ENCODE data around the gene ST6GALNAC1.

The ST6GALNAC1 gene

DNA sequence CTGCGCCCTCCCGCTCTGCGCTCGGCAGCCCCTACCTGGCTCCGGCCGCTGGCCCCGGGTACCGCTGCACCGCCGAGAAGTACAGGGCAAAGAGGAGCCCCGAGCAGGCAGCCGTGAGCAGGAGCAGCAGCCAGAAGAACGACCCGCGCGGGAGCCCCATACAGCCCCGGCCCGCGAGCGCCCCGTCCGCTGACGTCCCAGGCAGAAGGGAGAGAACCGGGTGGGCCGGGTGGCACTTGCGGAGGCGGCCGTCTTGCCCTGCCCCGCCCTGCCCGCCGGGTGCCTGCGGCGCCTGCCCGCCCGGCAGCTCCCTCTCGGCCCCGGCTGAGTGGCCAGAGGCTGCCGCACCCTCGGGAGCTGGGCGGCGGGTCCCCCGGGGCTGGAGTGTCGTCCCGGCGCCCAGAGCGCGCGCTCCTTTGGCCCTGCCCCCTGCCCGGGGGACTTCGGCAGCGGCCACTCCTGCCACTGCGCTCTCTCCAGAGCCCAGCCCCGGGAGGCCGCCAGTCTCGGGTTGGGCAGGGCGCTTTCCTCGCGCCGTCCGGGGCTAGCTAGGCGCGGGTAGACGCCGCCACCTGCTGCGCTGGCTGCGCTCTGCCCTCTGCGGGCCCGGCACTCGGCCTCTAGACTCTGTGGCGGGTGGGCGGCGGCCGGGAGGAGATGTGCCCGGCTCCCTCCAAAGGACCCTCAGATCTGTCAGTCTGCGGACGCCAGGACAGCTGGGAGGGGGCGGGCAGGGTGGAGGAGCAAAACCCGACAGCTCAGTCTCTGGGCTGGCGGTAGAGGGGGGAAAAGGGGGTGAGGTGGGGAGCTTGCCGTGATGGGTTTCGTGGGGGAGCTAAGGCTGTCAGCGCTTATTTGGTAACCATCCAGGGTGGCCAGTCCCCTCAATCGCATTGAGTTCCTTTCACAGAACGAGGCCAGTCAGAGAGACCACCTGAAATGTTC lies 57.6 kb downstream of the ST6GALNAC1 start, which contains the start of gene ST6GALNAC2:
Gene ST6GALNAC2 (minus strand): TSS at position 212 of the 945 bp plus-strand sequence. CDS start 52 bp downstream, at position 160.
- peaks cover 82% of the 10 kb centered on the region for H3K27me3 ChIP-seq
- no peaks in the 10 kb centered on the region for H3K36me3 ChIP-seq
- H3K4me2 ChIP-seq: peak within 1 kb of the TSS; percentile 97
- H3K9ac ChIP-seq: peak within 1 kb of the TSS; percentile 53
- no peak for TF ChIP-seq Cebpa-rat (IDR thresholded peaks at IDR 0.05)
- H3K9me3 ChIP-seq: no peaks in the 10 kb centered on the region
- peaks cover 31% of the 10 kb centered on the region for H4K20me1 ChIP-seq
- H3K4me1 ChIP-seq: peaks cover 41% of the 10 kb centered on the region
- H3K4me3 ChIP-seq: peak within 1 kb of the TSS; percentile 70
- H3K27ac ChIP-seq: no peak within 1 kb of the TSS

DNA sequence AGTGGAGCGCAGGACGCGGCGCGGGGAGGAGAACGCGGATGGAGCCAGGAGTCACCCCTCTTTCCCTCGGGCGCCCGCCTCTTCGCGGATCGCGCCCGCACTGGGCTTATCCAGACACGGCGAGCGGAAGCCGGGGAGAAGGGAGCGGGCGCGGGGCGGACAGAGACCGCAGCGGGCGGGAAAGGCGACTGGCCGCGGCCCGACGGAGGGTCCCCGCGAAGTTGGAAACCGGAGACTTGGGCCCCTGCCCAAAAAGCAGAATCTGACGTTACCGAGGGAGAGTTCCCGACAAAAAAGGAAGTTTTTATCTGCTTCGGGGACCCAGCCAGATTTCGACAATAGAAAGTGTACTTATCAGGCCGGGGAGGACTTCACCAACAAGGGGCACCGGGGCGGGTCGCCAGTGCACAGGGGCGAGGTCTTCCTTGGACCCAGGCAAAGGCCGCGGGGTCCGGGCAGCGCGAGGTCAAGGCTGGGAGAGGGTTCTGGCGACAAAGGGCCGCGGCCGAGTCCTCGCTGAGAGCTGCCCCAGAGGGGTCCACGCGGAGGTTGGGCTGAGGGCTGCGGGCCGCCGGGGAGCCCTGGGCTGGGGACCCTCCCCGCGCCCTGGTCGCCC lies 58.4 kb downstream of the ST6GALNAC1 start:
- Histone ChIP-seq H3K4me2 (peak overlapping the region; percentile 97), H3K9ac (peak overlapping the region; percentile 53), H3K4me3 (peak overlapping the region; percentile 70), H4K20me1 (peaks cover 31% of the 10 kb centered on the region), H3K27me3 (peaks cover 82% of the 10 kb centered on the region), H3K27ac (no peak overlapping the region), H3K36me3 (no peaks in the 10 kb centered on the region), H3K9me3 (no peaks in the 10 kb centered on the region), H3K4me1 (peaks cover 39% of the 10 kb centered on the region)
- no peak for TF ChIP-seq Cebpa-rat (IDR thresholded peaks at IDR 0.05)

DNA sequence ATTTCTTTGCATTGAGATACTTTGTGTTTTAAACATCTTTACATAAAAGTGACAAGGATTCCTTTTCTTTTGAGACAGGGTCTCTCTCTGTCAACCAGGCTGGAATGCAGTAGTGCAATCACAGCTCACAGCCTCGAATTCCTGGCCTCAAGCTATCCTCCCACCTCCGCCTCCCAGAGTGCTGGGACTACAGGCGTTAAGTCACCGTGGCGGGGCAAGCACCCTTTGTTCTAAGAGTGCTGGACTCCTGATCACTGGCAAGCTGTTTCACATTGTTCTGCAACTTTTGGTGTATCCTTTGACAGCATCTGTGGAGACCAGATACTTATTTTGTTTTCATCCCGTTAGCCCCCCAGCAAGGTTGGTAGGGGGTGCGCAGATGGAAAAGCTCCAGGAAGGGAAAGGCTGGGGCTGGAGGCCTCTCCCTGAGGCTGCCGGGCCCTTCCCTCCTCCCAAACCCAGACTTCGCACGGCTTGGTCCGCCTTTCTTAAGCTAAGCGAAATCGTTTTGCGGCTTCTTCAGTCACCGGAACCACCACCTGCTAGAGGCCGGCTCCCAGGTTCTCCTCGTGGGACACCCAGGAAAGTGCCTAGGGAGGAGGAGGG lies 59.0 kb downstream of the ST6GALNAC1 start:
- no peak overlapping the region for H3K27ac ChIP-seq
- TF ChIP-seq Cebpa-rat (IDR thresholded peaks at IDR 0.05): no peak
- peaks cover 31% of the 10 kb centered on the region for H4K20me1 ChIP-seq
- H3K4me1 ChIP-seq: peaks cover 34% of the 10 kb centered on the region
- H3K9ac ChIP-seq: peak overlapping the region; percentile 53; the same call in 1 of the 2 replicates
- no peaks in the 10 kb centered on the region for H3K9me3 ChIP-seq
- peak overlapping the region; percentile 70 for H3K4me3 ChIP-seq
- H3K4me2 ChIP-seq: peak overlapping the region; percentile 97
- H3K36me3 ChIP-seq: no peaks in the 10 kb centered on the region
- H3K27me3 ChIP-seq: peaks cover 81% of the 10 kb centered on the region

DNA sequence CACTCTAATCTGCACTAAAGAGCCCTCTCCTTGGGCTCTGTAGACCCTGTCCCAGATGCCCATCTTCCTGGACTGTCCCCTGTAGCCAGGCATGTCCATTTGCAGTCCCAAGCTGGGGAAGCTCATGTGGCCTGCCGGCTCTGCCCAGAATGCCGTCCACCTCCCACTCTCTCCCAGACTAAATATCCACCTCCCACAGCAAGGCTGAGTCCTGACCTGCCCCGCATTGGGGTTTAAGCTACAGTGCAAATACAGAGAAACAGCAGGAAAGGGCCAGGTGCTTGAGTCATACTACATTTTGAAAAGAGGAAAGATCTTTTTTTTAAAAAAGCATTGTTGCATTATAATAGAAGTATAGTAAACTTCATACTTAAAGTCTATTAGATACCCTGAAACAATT lies 60.9 kb downstream of the ST6GALNAC1 start:
- H3K9ac ChIP-seq: no peak overlapping the region
- no peak overlapping the region for H3K4me3 ChIP-seq
- H3K9me3 ChIP-seq: no peaks in the 10 kb centered on the region
- peaks cover 63% of the 10 kb centered on the region for H3K27me3 ChIP-seq
- H4K20me1 ChIP-seq: peaks cover 31% of the 10 kb centered on the region
- peaks cover 39% of the 10 kb centered on the region for H3K4me1 ChIP-seq
- H3K4me2 ChIP-seq: no peak overlapping the region
- H3K36me3 ChIP-seq: no peaks in the 10 kb centered on the region
- no peak overlapping the region for H3K27ac ChIP-seq
- TF ChIP-seq Cebpa-rat (IDR thresholded peaks at IDR 0.05): no peak

DNA sequence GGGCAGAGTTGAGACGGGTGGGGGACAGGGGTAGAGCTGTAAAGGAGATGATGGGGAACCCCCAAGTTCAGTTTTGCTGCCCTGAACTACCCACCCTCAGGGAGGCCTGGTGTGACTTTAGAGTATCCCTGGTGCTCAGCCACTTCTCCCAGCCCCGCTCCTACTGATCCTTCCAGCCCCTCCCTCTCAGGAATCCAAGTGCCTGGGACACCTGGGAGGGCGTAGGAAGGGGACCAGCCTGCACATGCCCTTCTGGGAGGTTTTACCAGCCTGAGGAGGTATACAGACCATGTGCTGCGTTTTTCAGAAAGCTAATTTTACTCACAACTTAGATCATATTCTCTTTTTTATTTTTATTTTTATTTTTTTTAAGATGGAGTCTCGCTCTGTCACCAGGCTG lies 62.0 kb downstream of the ST6GALNAC1 start:
- Histone ChIP-seq H3K36me3 (no peaks in the 10 kb centered on the region), H3K27me3 (peaks cover 52% of the 10 kb centered on the region), H3K27ac (no peak overlapping the region), H3K4me2 (no peak overlapping the region), H3K4me1 (peaks cover 31% of the 10 kb centered on the region), H3K4me3 (no peak overlapping the region), H3K9ac (no peak overlapping the region), H3K9me3 (no peaks in the 10 kb centered on the region), H4K20me1 (peaks cover 24% of the 10 kb centered on the region)
- TF ChIP-seq Cebpa-rat (IDR thresholded peaks at IDR 0.05): no peak

DNA sequence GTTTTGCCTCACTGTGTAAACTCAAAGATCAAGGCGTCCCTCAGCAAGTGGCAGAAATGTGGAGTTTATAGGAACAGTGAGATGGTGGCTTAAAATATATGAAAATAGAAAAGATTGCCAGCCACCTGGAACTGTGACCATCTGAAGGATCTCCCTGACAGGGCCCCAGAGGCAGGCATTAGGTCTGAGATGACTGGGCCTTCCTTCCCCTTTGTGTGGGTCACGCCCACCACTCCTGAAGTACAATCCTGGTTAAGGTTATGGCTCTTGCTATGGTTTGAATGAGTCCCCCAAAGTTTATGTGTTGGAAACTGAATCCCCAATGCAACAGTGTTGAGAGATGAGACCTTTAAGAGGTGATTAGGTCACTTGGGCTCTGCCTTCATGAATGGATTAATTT lies 64.3 kb downstream of the ST6GALNAC1 start:
- TF ChIP-seq Cebpa-rat (IDR thresholded peaks at IDR 0.05): no peak
- no peak overlapping the region for H3K4me3 ChIP-seq
- H3K4me1 ChIP-seq: peaks cover 11% of the 10 kb centered on the region
- peaks cover 30% of the 10 kb centered on the region for H3K27me3 ChIP-seq
- H3K9ac ChIP-seq: no peak overlapping the region; the same call in 1 of the 2 replicates
- no peaks in the 10 kb centered on the region for H3K9me3 ChIP-seq
- peak overlapping the region; percentile 26; the same call in 1 of the 2 replicates for H3K4me2 ChIP-seq
- peaks cover 3% of the 10 kb centered on the region for H4K20me1 ChIP-seq
- no peak overlapping the region for H3K27ac ChIP-seq
- no peaks in the 10 kb centered on the region for H3K36me3 ChIP-seq

DNA sequence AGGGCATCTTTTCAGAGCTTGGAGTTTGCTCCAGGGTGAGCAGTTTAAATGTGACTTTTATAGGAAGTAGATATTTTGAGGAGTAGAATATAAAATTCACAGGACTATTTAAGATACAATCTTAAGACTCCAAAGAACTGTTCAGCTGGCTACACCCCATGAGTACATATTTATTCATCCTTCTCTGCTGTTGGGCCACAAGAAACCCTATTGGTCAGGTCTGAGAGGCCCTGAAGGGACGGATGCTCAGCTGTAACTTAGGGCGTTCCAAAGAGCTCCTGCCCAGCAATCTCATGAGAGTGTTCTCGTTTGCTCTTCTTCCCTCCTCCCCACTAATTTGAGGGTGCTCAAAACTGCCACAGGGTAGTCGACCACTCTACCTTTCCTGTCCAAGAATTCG lies 65.2 kb downstream of the ST6GALNAC1 start:
- Histone ChIP-seq H3K36me3 (no peaks in the 10 kb centered on the region), H3K9me3 (no peaks in the 10 kb centered on the region), H3K27ac (no peak overlapping the region), H4K20me1 (peaks cover 7% of the 10 kb centered on the region; the same call in 1 of the 2 replicates), H3K4me2 (no peak overlapping the region), H3K4me3 (no peak overlapping the region), H3K9ac (no peak overlapping the region), H3K4me1 (peaks cover 13% of the 10 kb centered on the region), H3K27me3 (peaks cover 21% of the 10 kb centered on the region)
- no peak for TF ChIP-seq Cebpa-rat (IDR thresholded peaks at IDR 0.05)

DNA sequence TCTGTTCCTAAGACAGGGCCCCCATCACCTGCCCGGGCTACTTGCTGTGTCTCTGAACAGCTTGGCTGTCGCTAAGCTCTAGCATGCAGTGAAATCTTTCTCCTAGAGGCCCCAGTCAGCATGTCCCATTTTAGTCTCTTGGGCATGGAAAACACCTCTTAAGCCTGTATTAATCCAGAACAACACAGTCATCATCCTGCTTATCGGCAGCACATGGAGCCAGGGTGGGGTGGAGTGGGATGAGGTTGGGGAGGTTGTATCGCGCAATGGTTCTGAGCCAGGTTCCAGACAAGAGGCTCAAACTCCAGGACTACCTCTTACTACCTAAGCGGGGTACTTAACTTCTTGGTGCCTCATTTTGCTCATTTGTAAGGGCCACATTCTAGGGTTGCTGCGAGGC lies 65.7 kb downstream of the ST6GALNAC1 start:
- Histone ChIP-seq H3K36me3 (no peaks in the 10 kb centered on the region), H3K4me1 (peaks cover 18% of the 10 kb centered on the region), H4K20me1 (peaks cover 12% of the 10 kb centered on the region), H3K9ac (no peak overlapping the region), H3K4me2 (no peak overlapping the region), H3K9me3 (no peaks in the 10 kb centered on the region), H3K27me3 (peaks cover 16% of the 10 kb centered on the region), H3K27ac (no peak overlapping the region), H3K4me3 (no peak overlapping the region)
- no peak for TF ChIP-seq Cebpa-rat (IDR thresholded peaks at IDR 0.05)

DNA sequence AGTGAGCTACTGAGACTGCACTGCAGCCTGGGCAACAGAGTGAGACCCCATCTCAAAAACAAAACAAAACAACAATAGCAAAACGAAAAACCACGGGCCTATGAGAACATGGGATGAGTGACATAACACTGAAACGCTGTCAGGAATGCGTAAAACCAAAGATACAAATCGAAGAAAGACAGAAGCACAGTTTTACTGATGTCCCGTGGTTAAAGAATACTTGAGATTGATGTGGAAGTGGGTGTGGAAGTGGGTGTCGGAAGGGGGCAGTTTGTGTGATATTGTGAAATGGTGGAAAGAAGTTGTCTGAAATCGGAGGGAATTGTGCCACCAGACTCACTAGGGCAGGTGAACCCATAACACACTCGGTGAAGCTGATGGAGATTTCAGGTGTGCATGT lies 67.4 kb downstream of the ST6GALNAC1 start:
- Histone ChIP-seq H4K20me1 (peaks cover 28% of the 10 kb centered on the region), H3K4me2 (no peak overlapping the region), H3K27ac (no peak overlapping the region), H3K4me3 (no peak overlapping the region), H3K4me1 (peaks cover 33% of the 10 kb centered on the region), H3K36me3 (no peaks in the 10 kb centered on the region), H3K9me3 (no peaks in the 10 kb centered on the region), H3K9ac (no peak overlapping the region), H3K27me3 (peaks cover 12% of the 10 kb centered on the region)
- no peak for TF ChIP-seq Cebpa-rat (IDR thresholded peaks at IDR 0.05)
